H1 (cell line): Measurements from ENCODE around the gene BYSL. TPM values are rescaled to one million over a fixed set of nuclear protein-coding genes. Genes with fewer than 3 reads are reported as not detected.

Experiments used
- CTCF ChIA-PET: fragments of 300-600 bp; sonication (Branson Sonifier 250); formaldehyde crosslinking; loops from one replicate; lab custom pipeline; 2021; ENCODE audit not compliant: partially characterized antibody; lab: Charles Lee
- POLR2A ChIA-PET: fragments of 300-600 bp; sonication (Branson Sonifier 250); formaldehyde crosslinking; loops from one replicate; lab custom pipeline; 2021; ENCODE audit warnings: inconsistent platforms; ENCODE audit not compliant: partially characterized antibody; lab: Charles Lee
- DNase-seq, 2 experiments: peaks; one replicate each; pipeline versions ENCODE4 v3.0.0 to v3.0.0-alpha.2; 2010 to 2022; ENCODE audit warnings: low spot score in 2 of 2, low read depth in 1 of 2, mixed read lengths in 1 of 2
- FAIRE-seq: peaks from 2 replicates; lab custom pipeline; 2011; peaks lifted over from hg19 to GRCh38; lab: Jason Lieb, UNC
- H2AFZ ChIP-seq: 2 replicates; pipeline ENCODE4 v1.8.1; 2012; ENCODE audit warnings: low read length, inconsistent platforms
- H2AK5ac ChIP-seq: 2 replicates; pipeline ENCODE4 v1.6.1; 2013; ENCODE audit warnings: low read depth, low read length
- H2BK120ac ChIP-seq: replicated peaks from 2 replicates; pipeline ENCODE3; 2013; ENCODE audit warnings: low read depth, low read length, inconsistent platforms
- H2BK12ac ChIP-seq: 2 replicates; pipeline ENCODE4 v1.6.1; 2013; ENCODE audit warnings: low read depth, low read length
- H2BK15ac ChIP-seq: 2 replicates; pipeline ENCODE4 v1.6.1; 2013; ENCODE audit warnings: low read length
- H2BK20ac ChIP-seq: 2 replicates; pipeline ENCODE4 v1.6.1; 2013; ENCODE audit warnings: low read length
- H2BK5ac ChIP-seq: 2 replicates; pipeline ENCODE4 v1.6.1; 2013; ENCODE audit warnings: low read depth, low read length
- H3K14ac ChIP-seq: 2 replicates; pipeline ENCODE4 v1.6.1; 2013; ENCODE audit warnings: inconsistent platforms; ENCODE audit not compliant: insufficient read length
- H3K18ac ChIP-seq: 2 replicates; pipeline ENCODE4 v1.6.1; 2013; ENCODE audit warnings: low read length; ENCODE audit errors: extremely low read depth
- H3K23ac ChIP-seq: 2 replicates; pipeline ENCODE4 v1.6.1; 2013; ENCODE audit warnings: inconsistent platforms; ENCODE audit not compliant: insufficient read length
- H3K23me2 ChIP-seq: 2 replicates; pipeline ENCODE4 v1.6.1; 2013; ENCODE audit warnings: low read depth, low read length
- H3K27ac ChIP-seq: 2 replicates; pipeline ENCODE4 v1.6.1; 2011; ENCODE audit warnings: low read depth, low read length, inconsistent platforms
- H3K27me3 ChIP-seq, 4 experiments: replicated peaks in 1 of 4; 1 replicate in 1 of 4; 2 replicates in 3 of 4; pipeline versions ENCODE4 v1.6.1 to v1.8.1; 2011 to 2013; ENCODE audit warnings: low read length in 3 of 4, mild to moderate bottlenecking in 3 of 4, inconsistent platforms in 2 of 4, mixed read lengths in 2 of 4, moderate library complexity in 1 of 4; ENCODE audit not compliant: control insufficient read depth in 3 of 4, insufficient read depth in 3 of 4; ENCODE audit errors: extremely low read depth in 1 of 4
- H3K36me3 ChIP-seq, 4 experiments: 2 replicates each; pipeline versions ENCODE4 v1.6.1 to v1.8.1; 2011 to 2013; ENCODE audit warnings: mild to moderate bottlenecking in 4 of 4, low read length in 3 of 4, moderate library complexity in 2 of 4, control low read depth in 1 of 4, inconsistent platforms in 1 of 4; ENCODE audit not compliant: insufficient read depth in 4 of 4, control insufficient read depth in 2 of 4
- H3K4ac ChIP-seq: replicated peaks from 2 replicates; pipeline ENCODE3; 2013; ENCODE audit warnings: low read length, low read depth, mixed read lengths, inconsistent platforms; ENCODE audit not compliant: insufficient read length
- H3K4me1 ChIP-seq, 4 experiments: replicated peaks in 1 of 4; 1 replicate in 1 of 4; 2 replicates in 3 of 4; pipeline versions ENCODE4 v1.6.1 to v1.8.1; 2011 to 2013; ENCODE audit warnings: low read length in 3 of 4, inconsistent platforms in 2 of 4, mixed read lengths in 1 of 4; ENCODE audit not compliant: insufficient read depth in 4 of 4, control insufficient read depth in 3 of 4
- H3K4me2 ChIP-seq, 2 experiments: 2 replicates each; pipeline versions ENCODE4 v1.6.1 to v1.8.1; 2011 to 2013; ENCODE audit warnings: low read depth in 2 of 2, low read length in 2 of 2, control low read depth in 1 of 2, inconsistent platforms in 1 of 2, mild to moderate bottlenecking in 1 of 2; ENCODE audit not compliant: insufficient read depth in 1 of 2
- H3K4me3 ChIP-seq, 4 experiments: fragments of 200-600, 300-600 bp in 1 of 4; sonication (generic), shearing (Covaris generic), sonication (Bioruptor Twin) in 1 of 4; 2 replicates each; pipeline versions ENCODE4 v1.5.1 to v1.8.1; 2011 to 2016; ENCODE audit warnings: low read length in 4 of 4, low read depth in 3 of 4, control low read depth in 2 of 4, inconsistent platforms in 2 of 4, mild to moderate bottlenecking in 2 of 4, mixed read lengths in 1 of 4, moderate library complexity in 1 of 4; ENCODE audit not compliant: insufficient read depth in 2 of 4; ENCODE audit errors: extremely low read depth in 1 of 4
- H3K56ac ChIP-seq: replicated peaks from 2 replicates; pipeline ENCODE3; 2013; ENCODE audit warnings: low read depth, mild to moderate bottlenecking, mixed read lengths, low read length, inconsistent platforms; ENCODE audit not compliant: insufficient read length
- H3K79me1 ChIP-seq: 2 replicates; pipeline ENCODE4 v1.6.1; 2013; ENCODE audit warnings: low read depth, low read length, control low read depth
- H3K79me2 ChIP-seq, 2 experiments: 2 replicates each; pipeline versions ENCODE4 v1.6.1 to v1.8.1; 2012 to 2013; ENCODE audit warnings: low read length in 2 of 2, mild to moderate bottlenecking in 2 of 2, inconsistent platforms in 1 of 2; ENCODE audit not compliant: insufficient read depth in 2 of 2, control insufficient read depth in 1 of 2
- H3K9ac ChIP-seq, 4 experiments: replicated peaks in 1 of 4; 1 replicate in 1 of 4; 2 replicates in 3 of 4; pipeline versions ENCODE4 v1.6.1 to v1.8.1; 2011 to 2013; ENCODE audit warnings: low read depth in 3 of 4, low read length in 3 of 4, control low read depth in 2 of 4, mild to moderate bottlenecking in 2 of 4, moderate library complexity in 2 of 4, inconsistent platforms in 1 of 4; ENCODE audit errors: extremely low read depth in 1 of 4
- H3K9me3 ChIP-seq, 2 experiments: 2 replicates each; pipeline versions ENCODE4 v1.6.1 to v1.8.1; 2012 to 2013; ENCODE audit warnings: mild to moderate bottlenecking in 2 of 2, moderate library complexity in 2 of 2, control low read depth in 1 of 2, inconsistent platforms in 1 of 2, low read depth in 1 of 2, low read length in 1 of 2, mixed read lengths in 1 of 2; ENCODE audit not compliant: insufficient read depth in 2 of 2
- H4K20me1 ChIP-seq, 2 experiments: replicated peaks in 1 of 2; 2 replicates each; pipeline versions ENCODE3 to v1.8.1; 2011 to 2013; ENCODE audit warnings: inconsistent platforms in 2 of 2, low read length in 2 of 2, mild to moderate bottlenecking in 1 of 2; ENCODE audit not compliant: insufficient read depth in 2 of 2, control insufficient read depth in 1 of 2
- H4K5ac ChIP-seq: 2 replicates; pipeline ENCODE4 v1.6.1; 2013; ENCODE audit warnings: low read length, low read depth, mixed read lengths, inconsistent platforms; ENCODE audit not compliant: insufficient read length
- H4K8ac ChIP-seq: 2 replicates; pipeline ENCODE4 v1.8.0; 2013; ENCODE audit warnings: mild to moderate bottlenecking, moderate library complexity, low read length, inconsistent platforms; ENCODE audit not compliant: insufficient read depth; ENCODE audit errors: extremely low read depth
- H4K91ac ChIP-seq: replicated peaks from 2 replicates; pipeline ENCODE3; 2013; ENCODE audit warnings: low read length, mixed read lengths, inconsistent platforms; ENCODE audit not compliant: insufficient read length
- GTF2F1 ChIP-seq: IDR thresholded peaks from 2 replicates; pipeline ENCODE4 v1.6.1; 2012; ENCODE audit warnings: low read depth, low read length, improper control_type of control experiment, borderline replicate concordance
- JUN ChIP-seq: IDR thresholded peaks from 2 replicates; pipeline ENCODE4 v1.6.1; 2011; ENCODE audit warnings: low read depth, mild to moderate bottlenecking, improper control_type of control experiment, low read length
- RBBP5 ChIP-seq: IDR thresholded peaks from 2 replicates; pipeline ENCODE4 v1.7.1; 2012; ENCODE audit warnings: low read depth, mild to moderate bottlenecking, inconsistent platforms, low read length, moderate library complexity, borderline replicate concordance
- SP4 ChIP-seq: IDR thresholded peaks from 2 replicates; pipeline ENCODE4 v1.6.1; 2012; ENCODE audit warnings: low read length, inconsistent platforms
- TEAD4 ChIP-seq: IDR thresholded peaks from 2 replicates; pipeline ENCODE4 v1.6.1; 2012; ENCODE audit warnings: low read depth, low read length, inconsistent platforms, mixed read lengths
- WGBS, 2 experiments: shearing (Covaris generic) in 1 of 2; methylation state at CpG; one replicate each; pipeline versions ENCODE4 v1.1.6 to v1.1.7; 2013 to 2015; ENCODE audit warnings: low lambda C conversion rate in 2 of 2, mixed read lengths in 2 of 2, inconsistent platforms in 1 of 2, low coverage in 1 of 2, missing lambda C conversion rate in 1 of 2; ENCODE audit not compliant: insufficient replicate concordance in 2 of 2, insufficient coverage in 1 of 2, insufficient read length in 1 of 2; ENCODE audit errors: extremely low coverage in 1 of 2, missing lambda C conversion rate in 1 of 2; 5-methylcytosine and 5-hydroxymethylcytosine counted together
- polyA plus RNA-seq, 7 experiments: library from polyadenylated mRNA; depleted of rRNA in 3 of 7; stranded (reverse) in 5 of 7; unstranded in 2 of 7; fragments of >200 nt in 5 of 7; fragments of 200-250 nt in 2 of 7; gene quantifications; 1 replicate in 5 of 7; 2 replicates in 1 of 7; 4 replicates in 1 of 7; pipeline versions ENCODE4 v1.2.1 to v1.2.3, GENCODE V29; 2011 to 2013; ENCODE audit warnings: missing spikeins in 2 of 7, mixed read lengths in 2 of 7
- total RNA-seq: library from RNA; stranded (reverse); fragmentation: NEBNext Ultra II Directional; extraction: Animal tissue kit (Norgen Biotek cat#: 25700); gene quantifications from 2 replicates; pipeline ENCODE4 v1.2.1, GENCODE V29; 2021
- TF ChIP-seq, protein P1 (sequence below): IDR thresholded peaks from 2 replicates; pipeline ENCODE4 v1.6.1; 2012; ENCODE audit warnings: low read length, inconsistent platforms
- TF ChIP-seq, protein P2 (sequence below): IDR thresholded peaks from 2 replicates; pipeline ENCODE4 v1.6.1; 2012; ENCODE audit warnings: inconsistent platforms

The BYSL gene
- total and polyA plus RNA-seq, 2 of the 8 experiments (the other 6 are each of a cell fraction or from before 2014, with no cell fraction given), result 37.3 to 49.2 TPM

DNA sequence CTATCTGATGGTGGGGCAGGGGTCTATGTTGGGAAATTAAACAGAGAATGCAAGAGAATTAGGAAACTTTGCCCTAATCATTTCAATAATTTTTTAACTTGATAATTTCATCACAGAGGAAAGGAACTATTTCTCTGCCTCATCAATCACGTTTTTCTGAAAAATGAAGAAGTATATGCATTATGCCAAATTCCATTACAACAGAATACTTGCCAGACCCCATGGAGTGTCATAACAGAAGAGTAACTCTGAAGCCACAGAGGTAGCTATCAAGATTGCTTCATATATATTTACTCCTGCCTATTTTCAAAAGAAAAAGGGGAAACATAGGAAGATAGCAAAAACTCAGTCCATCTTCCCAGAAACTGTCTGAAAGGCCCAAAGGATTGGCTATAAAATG lies 20.4 kb upstream of the BYSL start:
- no peak overlapping the region for H3K4me3 ChIP-seq
- H3K23ac ChIP-seq, result no peak overlapping the region
- ChIA-PET POLR2A (interaction anchor here (1.2 kb wide), 1 partner anchor 20 kb away, joined by 3 read pairs; the partner anchor contains the start of genes BYSL and MED20), CTCF (no interaction called here)
- H3K4me1 ChIP-seq, result 0 out of 7 replicates have a peak, but pooled peaks cover 0 to 2% (median 0%) of the 10 kb centered on the region in 4 experiments
- H3K27ac ChIP-seq, result no peak overlapping the region
- no peak overlapping the region for H2AK5ac ChIP-seq
- H2BK5ac ChIP-seq, result no peak overlapping the region
- H4K5ac ChIP-seq, result no peak overlapping the region
- whole genome bisulfite sequencing, 2 experiments, result 75% methylated on average over 1 of the region's 1 CpG; no CpG with 5 or more reads in 1 of the 2 experiments
- no peak overlapping the region for H3K14ac ChIP-seq
- H2BK20ac ChIP-seq, result no peak overlapping the region
- no peaks in the 10 kb centered on the region for H3K79me2 ChIP-seq
- H3K27me3 ChIP-seq, result no peaks in the 10 kb centered on the region
- no peak overlapping the region for H4K8ac ChIP-seq
- no peaks in the 10 kb centered on the region for H3K79me1 ChIP-seq
- H4K91ac ChIP-seq, result no peak overlapping the region
- H3K23me2 ChIP-seq, result no peaks in the 10 kb centered on the region; the same call in 1 of the 2 replicates
- no peak overlapping the region for H2AFZ ChIP-seq
- no peak overlapping the region for H3K4ac ChIP-seq
- H4K20me1 ChIP-seq, result peaks cover 0 to 2% of the 10 kb centered on the region in 2 experiments
- H2BK15ac ChIP-seq, result no peak overlapping the region
- no peak overlapping the region for H3K4me2 ChIP-seq
- no peaks in the 10 kb centered on the region for H3K9me3 ChIP-seq
- no peak overlapping the region for H3K18ac ChIP-seq
- H3K56ac ChIP-seq, result no peak overlapping the region
- peaks cover 0 to 9% (median 4%) of the 10 kb centered on the region in 4 experiments; a peak in 4 of 8 replicates for H3K36me3 ChIP-seq
- DNase-seq (no peak), FAIRE-seq (no peak)
- no peak overlapping the region for H2BK120ac ChIP-seq
- no peak overlapping the region for H3K9ac ChIP-seq
- no peak overlapping the region for H2BK12ac ChIP-seq
- TF ChIP-seq GTF2F1, result no peak
- no peak for TF ChIP-seq RBBP5
- TF ChIP-seq TEAD4, result no peak
- no peak for TF ChIP-seq SP4
- TF ChIP-seq JUN, result no peak
- TF ChIP-seq, protein P1, sequence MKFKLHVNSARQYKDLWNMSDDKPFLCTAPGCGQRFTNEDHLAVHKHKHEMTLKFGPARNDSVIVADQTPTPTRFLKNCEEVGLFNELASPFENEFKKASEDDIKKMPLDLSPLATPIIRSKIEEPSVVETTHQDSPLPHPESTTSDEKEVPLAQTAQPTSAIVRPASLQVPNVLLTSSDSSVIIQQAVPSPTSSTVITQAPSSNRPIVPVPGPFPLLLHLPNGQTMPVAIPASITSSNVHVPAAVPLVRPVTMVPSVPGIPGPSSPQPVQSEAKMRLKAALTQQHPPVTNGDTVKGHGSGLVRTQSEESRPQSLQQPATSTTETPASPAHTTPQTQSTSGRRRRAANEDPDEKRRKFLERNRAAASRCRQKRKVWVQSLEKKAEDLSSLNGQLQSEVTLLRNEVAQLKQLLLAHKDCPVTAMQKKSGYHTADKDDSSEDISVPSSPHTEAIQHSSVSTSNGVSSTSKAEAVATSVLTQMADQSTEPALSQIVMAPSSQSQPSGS, result no peak
- TF ChIP-seq, protein P2, sequence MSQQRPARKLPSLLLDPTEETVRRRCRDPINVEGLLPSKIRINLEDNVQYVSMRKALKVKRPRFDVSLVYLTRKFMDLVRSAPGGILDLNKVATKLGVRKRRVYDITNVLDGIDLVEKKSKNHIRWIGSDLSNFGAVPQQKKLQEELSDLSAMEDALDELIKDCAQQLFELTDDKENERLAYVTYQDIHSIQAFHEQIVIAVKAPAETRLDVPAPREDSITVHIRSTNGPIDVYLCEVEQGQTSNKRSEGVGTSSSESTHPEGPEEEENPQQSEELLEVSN, result no peak
